Stimulated activated CD4-positive, alpha-beta T cell treated with anti-CD3 and anti-CD28 coated beads, Interleukin-1b, Interleukin-23, amount 100 ng/mL, for 24 hours (primary cell): Measurements from ENCODE around the gene CTNNA3.

Experiments
- DNase-seq, 4 experiments: peaks; one replicate each; pipeline ENCODE4 v3.0.0-alpha.2; 2020; ENCODE audit warnings: low read depth in 4 of 4, low spot score in 1 of 4

CTNNA3 gene

GRCh38 chr10:66586073-66586472 lies 1109.9 kb downstream of the CTNNA3 start:
- DNase-seq, result no peak

- DNase-seq, result no peak
These were observed 1120.6 kb downstream of the CTNNA3 start for GRCh38 chr10:66575251-66575855.

GRCh38 chr10:66572700-66573099 lies 1123.3 kb downstream of the CTNNA3 start:
- no peak for DNase-seq

GRCh38 chr10:66565999-66566398 lies 1130.0 kb downstream of the CTNNA3 start:
- DNase-seq, result no peak

GRCh38 chr10:66564287-66564686 lies 1131.7 kb downstream of the CTNNA3 start:
- DNase-seq, result no peak

GRCh38 chr10:66555061-66555460 lies 1140.9 kb downstream of the CTNNA3 start:
- DNase-seq, result no peak

- DNase-seq, result no peak
These were observed 1143.7 kb downstream of the CTNNA3 start for GRCh38 chr10:66552331-66552730.

GRCh38 chr10:66550351-66550750 lies 1145.6 kb downstream of the CTNNA3 start:
- DNase-seq, result no peak

GRCh38 chr10:66538908-66539307 lies 1157.1 kb downstream of the CTNNA3 start:
- no peak for DNase-seq

GRCh38 chr10:66538371-66538770 lies 1157.6 kb downstream of the CTNNA3 start:
- no peak for DNase-seq

GRCh38 chr10:66537186-66537585 lies 1158.8 kb downstream of the CTNNA3 start:
- DNase-seq, result no peak

- no peak for DNase-seq
These were observed 1160.6 kb downstream of the CTNNA3 start for GRCh38 chr10:66535439-66535838.

GRCh38 chr10:66534866-66535265 lies 1161.1 kb downstream of the CTNNA3 start:
- DNase-seq, result no peak

- no peak for DNase-seq
These were observed 1174.5 kb downstream of the CTNNA3 start for GRCh38 chr10:66521506-66521905.

GRCh38 chr10:66519616-66520015 lies 1176.4 kb downstream of the CTNNA3 start:
- no peak for DNase-seq

- DNase-seq, result no peak
These were observed 1181.3 kb downstream of the CTNNA3 start for GRCh38 chr10:66514666-66515065.

- no peak for DNase-seq
These were observed 1182.5 kb downstream of the CTNNA3 start for GRCh38 chr10:66513504-66513903.

- no peak for DNase-seq
These were observed 1190.9 kb downstream of the CTNNA3 start for GRCh38 chr10:66505003-66505657.

GRCh38 chr10:66501356-66501755 lies 1194.6 kb downstream of the CTNNA3 start:
- DNase-seq, result no peak

GRCh38 chr10:66483966-66484365 lies 1212.0 kb downstream of the CTNNA3 start:
- DNase-seq, result no peak

- no peak for DNase-seq
These were observed 1223.8 kb downstream of the CTNNA3 start for GRCh38 chr10:66472156-66472555.

GRCh38 chr10:66467042-66467441 lies 1229.0 kb downstream of the CTNNA3 start:
- DNase-seq, result no peak

- DNase-seq, result no peak
These were observed 1229.4 kb downstream of the CTNNA3 start for GRCh38 chr10:66466622-66467021.
